HUDEP-2 (cell line): ENCODE measurements around the gene SLC24A3.

ENCODE experiments used
- DNase-seq, 76 experiments: peaks; one replicate each; lab custom pipeline; 2025; ENCODE audit not compliant: unreplicated experiment in 76 of 76; lab: John Stamatoyannopoulos, UW

SLC24A3 gene

DNA sequence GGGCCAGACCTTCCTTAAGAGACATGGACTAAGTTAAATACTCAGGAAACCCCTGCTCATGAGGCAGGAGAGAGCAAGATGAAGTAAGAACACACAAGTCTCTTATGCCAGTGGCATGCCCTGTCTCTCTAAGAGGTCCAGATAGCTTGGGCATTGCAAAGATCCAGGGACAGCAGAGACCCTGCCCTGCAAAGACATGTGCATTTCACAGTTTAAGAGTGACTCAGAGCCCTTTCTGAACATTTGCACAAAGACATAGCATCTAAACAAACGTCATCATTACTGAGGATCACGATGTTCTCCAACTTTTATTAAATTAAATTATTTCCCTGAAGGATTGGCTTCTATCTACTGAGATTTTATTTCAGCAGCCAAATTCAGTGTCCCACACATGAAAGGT, 315.1 kb downstream of the SLC24A3 start:
- DNase-seq, result no peak

- DNase-seq, result no peak
Observed at GRCh38 chr20:19528286-19529030, 316.0 kb downstream of the SLC24A3 start.

DNA sequence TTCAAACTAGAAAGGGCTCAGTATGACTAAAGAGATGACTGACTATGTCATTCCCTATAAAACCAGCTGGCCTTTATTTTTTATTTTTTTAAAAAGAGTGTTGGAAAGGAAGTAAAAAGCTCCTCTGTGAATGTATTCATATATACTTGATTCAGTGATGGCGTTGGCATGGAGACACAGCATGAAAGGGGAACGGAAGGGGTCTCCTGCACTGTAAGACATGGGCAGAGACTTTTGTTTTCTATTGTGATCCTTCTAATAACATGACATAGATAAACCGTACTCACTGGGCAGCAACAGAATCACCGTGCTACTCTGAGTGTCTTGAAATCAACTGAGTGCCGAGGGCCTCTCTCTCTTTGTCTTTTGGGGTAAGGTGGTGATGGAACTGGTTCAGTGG, 317.6 kb downstream of the SLC24A3 start:
- DNase-seq, result no peak

- no peak for DNase-seq
Observed at GRCh38 chr20:19531446-19531845, 319.0 kb downstream of the SLC24A3 start.

DNA sequence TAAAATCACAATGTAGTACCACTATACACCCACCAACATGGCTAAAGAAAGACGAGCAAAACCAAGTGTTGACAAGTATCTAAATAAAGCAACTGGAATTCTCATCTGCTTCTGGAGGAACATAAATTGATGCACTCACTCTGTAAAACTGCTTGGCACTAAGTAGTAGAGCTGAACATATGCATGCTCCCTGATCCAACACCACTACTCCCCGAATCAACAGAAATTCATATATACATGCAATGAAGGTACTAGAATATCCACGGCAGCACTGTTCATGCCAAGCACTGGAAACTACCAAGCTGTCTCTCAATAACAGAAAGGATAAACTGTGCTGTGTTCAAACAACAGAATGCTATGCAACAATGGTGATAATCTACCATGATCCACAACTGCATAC, 326.1 kb downstream of the SLC24A3 start:
- no peak for DNase-seq

DNA sequence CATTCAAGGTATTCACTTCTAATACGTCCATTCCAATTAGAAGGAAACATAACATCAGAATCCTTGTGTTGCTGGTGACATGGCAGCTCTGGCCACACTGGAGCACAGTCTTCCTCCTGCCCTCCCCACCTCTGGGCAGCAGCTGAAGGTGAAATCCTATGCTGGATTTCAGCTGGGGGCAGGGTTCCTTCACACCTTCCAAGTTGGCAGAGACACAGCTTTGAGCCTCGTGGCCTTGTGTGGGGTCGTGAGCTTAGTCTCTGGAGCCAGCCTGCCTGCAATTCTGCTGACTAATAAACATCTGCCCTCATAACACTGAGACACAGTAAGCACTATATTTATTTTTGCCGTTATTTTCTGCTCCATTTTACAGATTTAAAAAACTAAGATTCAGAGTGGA, 326.7 kb downstream of the SLC24A3 start:
- DNase-seq, result no peak

GRCh38 chr20:19540392-19540791, 327.9 kb downstream of the SLC24A3 start:
- DNase-seq, result no peak

DNA sequence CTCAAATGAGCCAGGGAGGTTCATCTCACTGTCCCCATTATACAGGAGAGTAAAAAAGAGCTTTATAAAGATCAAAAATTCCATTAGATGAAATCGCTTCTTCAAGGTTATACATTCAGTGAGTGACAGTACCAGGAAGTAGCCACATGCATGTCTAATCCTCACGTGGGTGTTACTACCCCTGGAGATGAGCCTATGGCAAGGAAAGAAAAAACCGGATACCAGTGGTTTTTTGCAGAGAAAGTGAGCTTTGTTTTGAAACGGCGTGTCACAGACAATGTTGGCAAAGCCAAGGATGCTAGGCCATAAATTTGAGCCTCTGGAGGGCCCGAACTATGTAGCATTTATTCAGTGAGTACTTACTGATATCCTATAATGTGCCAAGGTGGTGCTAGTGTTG, 330.7 kb downstream of the SLC24A3 start:
- no peak for DNase-seq

DNA sequence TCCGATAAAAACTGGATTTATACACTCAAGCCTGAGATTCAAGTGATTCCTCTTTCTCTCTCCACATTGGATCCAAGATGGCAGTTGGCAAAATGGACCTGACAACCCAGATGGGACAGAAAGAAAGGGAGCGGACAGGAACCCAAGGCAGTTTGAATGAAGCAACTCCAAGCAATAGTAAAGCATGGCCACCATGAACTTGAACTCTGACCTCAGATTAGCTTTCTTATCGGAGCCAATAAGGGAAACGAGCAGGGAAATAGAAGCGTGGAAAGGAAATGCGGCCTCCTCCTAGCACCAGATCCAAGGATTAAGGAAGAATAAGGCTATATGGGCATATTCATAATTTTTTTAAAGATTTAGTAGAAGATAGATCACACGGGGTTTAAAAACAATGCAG, 332.2 kb downstream of the SLC24A3 start:
- DNase-seq, result no peak

DNA sequence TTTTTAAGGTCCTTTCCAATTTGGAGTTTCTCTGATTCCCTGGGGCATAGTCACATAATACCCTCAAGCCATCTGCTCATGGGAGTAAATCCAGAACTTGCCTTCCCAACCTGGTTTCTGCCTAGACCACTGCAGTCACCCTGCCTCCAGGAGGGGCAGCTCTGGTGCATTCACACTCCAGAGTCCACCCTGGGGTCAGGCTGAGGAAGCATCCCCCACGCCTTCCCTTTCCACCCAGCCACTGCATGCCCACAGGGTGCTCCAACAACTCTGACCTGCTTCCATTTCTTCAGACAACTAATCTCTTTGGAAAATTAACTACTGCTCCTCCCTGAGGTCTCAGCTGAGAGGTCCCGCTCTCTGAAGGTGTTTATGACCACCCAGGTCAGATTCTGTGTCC, 334.2 kb downstream of the SLC24A3 start:
- no peak for DNase-seq

GRCh38 chr20:19547547-19547946, 335.1 kb downstream of the SLC24A3 start:
- DNase-seq, result no peak

- DNase-seq, result no peak
Observed at GRCh38 chr20:19549896-19550295, 337.5 kb downstream of the SLC24A3 start.

GRCh38 chr20:19552221-19553180, 340.1 kb downstream of the SLC24A3 start:
- no peak for DNase-seq

DNA sequence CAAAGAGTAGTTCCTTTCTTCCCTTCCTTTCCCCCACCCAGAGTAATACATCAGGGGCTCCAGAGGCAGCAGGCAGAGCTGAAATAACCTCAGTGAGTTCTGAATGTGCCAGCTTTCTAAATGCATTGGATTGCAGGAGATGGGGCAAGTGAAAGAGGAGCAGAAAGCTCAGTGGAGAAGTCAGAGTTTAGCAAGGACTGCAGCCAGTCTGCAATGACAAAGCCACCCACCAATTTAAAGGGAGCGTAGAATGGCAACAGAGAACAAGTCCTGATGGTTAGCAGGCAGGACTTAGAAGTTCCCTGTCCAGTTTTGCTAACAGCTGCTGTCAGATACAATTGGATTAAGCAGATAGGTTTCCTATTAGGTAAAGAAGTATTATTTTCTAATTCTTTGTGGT, 342.2 kb downstream of the SLC24A3 start:
- DNase-seq, result no peak

DNA sequence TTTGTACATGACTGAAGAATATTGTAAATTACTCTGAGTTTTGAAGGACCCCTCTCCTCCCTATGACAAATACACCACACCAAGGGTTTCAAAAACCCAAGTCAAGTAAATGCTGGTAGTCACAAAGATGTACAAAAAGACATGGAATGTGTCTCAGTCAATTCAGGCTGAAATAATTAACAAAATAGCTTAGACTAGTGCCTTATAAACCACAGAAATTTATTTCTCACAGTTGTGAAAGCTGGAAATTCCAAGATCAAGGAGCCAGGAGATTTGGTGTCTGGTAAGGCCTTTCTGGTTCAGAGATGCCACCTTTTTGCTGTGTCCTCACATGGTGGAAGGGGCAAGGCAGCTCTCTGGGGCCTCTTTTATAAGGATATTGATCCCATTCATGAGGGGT, 343.3 kb downstream of the SLC24A3 start:
- no peak for DNase-seq

- no peak for DNase-seq
Observed at GRCh38 chr20:19557291-19557690, 344.8 kb downstream of the SLC24A3 start.

- DNase-seq, result no peak
Observed at GRCh38 chr20:19560881-19561480, 348.5 kb downstream of the SLC24A3 start.

DNA sequence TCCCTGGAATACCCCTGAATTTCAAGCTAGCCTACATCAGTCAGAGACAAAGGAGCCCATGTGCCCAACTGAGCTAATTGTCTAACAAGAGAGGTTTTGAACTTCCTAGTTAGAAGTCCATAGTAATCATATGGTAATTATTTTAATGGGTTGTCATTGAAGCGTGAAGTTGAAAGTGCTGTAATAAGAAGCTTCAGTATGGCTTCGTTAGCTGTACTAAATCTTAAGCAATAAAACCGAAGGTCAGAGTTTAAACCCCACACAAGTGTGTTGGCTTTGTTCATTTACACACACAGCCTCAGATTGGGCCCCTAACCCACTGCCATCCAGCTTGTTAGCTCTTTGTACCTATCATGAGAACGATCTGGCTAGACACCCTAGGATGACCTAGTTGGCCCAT, 350.0 kb downstream of the SLC24A3 start:
- no peak for DNase-seq

DNA sequence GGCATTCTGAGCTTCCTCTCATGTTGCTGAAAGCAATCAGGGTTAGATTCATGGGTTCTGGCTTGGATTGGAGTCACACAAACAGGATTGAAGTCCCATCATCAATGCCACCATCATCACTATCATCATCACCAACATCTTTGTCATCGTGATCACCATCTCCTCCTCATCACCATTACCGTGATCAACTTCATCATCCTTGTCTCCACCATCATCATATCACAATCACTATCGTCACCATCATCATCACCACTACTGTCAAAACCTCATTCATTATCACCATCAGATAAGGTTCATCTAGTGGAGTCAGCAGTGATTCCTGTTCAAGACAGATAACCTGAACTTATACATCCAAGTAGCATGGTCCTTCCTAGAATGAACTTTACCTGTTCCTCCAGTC, 351.8 kb downstream of the SLC24A3 start:
- no peak for DNase-seq

GRCh38 chr20:19565736-19566135, 353.3 kb downstream of the SLC24A3 start:
- DNase-seq, result no peak

- no peak for DNase-seq
Observed at GRCh38 chr20:19566226-19566945, 353.9 kb downstream of the SLC24A3 start.
